ENCODE data around the gene SNRK.

DNA sequence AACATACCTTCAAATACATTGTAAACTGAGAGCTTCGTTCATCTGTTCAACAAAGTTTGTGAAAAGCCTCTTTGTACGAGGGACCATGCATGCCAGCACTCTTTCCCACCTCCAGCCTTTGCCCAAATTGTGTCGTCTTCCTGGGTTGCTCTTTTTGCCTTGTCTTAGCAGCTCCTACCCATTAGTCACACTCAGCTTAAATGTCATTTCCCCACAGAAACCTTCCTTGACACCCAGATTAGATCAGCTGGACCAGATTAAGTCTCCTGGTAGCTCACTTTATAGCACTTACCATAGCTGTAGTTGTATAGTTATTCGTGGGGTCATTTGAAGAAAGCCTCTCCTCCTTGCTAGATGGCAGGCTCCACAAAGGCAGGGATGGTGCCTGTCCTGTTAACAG lies 24.1 kb upstream of the SNRK start:
- TF ChIP-seq TAF1 (IDR thresholded peaks at IDR 0.05; ENCODE audit: low read depth, low read length) (no peak), SPI1 (IDR thresholded peaks at IDR 0.05; ENCODE audit: low read depth, low read length) (no peak), POLR2A (IDR thresholded peaks at IDR 0.05; ENCODE audit: low read depth, low read length) (no peak)
